HG02763 (cell line): Measurements from ENCODE around the gene MIOX.
A peak's percentile ranks its signal among the peaks of the same experiment; 100 is the strongest.

ENCODE experiments used
- ATAC-seq: cut with Tn5 transposase; IDR thresholded peaks from one replicate; pipeline ENCODE4 v1.9.1; 2021; ENCODE audit warnings: mild to moderate bottlenecking, moderate library complexity; ENCODE audit not compliant: unreplicated experiment

The MIOX gene

DNA sequence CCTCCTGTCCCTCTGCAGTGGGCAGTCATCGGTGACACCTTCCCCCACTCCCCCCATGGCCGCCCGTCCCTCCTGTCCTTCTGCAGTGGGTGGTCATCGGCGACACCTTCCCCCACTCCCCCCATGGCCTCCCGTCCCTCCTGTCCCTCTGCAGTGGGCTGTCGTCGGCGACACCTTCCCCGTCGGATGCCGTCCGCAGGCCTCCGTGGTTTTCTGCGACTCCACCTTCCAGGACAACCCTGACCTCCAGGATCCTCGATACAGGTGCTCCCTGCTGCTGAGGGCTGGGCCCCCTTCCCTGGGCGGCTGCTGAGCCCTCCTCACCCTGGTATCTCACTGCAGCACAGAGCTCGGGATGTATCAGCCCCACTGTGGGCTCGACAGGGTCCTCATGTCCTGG is 2.2 kb downstream of the MIOX start:
- no peak for ATAC-seq

- no peak for ATAC-seq
These were observed 2.9 kb downstream of the MIOX start for GRCh38 chr22:50489363-50490243.

- ATAC-seq = no peak
These were observed 4.1 kb downstream of the MIOX start for GRCh38 chr22:50490531-50491308.

DNA sequence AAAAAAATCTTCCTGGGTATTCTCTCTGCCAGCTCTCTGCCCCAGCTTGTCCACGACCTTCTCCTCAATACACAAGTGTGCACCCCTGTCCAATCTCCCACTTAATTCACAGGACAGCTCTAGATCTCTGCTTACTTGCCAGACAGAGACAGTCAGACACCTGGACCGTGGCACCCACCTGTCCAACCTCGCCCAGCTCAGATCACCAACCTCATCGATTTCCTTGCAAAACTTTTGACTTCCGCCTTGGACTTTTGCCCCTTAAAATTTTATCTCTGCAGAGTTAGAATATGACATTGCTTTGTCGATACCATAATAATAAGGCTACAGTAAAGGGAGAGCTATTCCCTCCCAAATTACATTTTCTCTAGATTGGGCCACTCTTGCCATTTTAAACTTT is 10.4 kb downstream of the MIOX start:
- no peak for ATAC-seq

DNA sequence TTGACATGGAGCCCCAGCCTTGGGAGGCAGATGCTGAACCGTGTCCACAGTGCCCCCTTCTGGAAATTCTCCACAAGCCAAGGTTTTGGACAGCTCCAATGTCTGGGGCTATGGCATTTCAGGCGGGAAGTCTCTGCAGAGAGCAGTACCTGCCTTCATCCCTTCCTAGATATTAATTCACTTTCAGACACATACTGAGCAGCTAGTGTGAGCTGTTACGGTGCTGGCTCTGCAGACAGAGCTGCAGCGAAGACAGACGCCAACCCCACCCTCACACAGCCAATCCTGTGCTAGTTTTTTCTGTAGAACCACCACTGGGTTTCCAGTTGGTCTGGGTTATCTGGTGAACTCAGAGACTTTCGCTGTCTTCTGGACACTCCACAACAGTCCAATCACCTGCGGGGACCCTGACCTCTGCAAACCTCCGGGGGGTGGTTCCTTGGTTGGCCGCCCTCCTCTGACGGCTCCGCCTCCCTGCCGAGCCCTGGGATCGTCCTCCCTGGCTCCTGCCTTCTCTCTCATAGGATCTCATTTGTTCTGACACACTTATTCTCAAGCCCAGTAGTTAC is 11.7 kb downstream of the MIOX start:
- ATAC-seq = no peak

GRCh38 chr22:50500452-50500851 is 13.8 kb downstream of the MIOX start:
- no peak for ATAC-seq

DNA sequence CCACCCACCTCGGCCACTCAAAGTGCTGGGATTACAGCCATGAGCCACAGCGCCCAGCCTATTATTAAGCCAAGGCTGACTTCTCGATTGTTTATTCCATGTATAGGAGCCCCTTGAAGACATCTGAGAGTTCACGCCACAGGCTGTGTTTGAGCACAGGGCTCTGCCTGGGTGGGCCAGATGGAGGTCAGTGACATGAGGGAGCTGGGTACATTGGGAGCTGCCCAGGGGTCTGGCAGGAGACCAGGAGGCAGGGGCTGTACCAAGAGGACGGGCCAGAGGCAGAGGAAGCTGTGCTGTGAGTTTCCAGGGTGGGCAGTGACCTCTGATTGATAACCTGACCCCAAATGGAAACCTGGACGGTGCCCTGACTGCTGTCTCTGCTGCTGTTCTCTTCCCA is 15.4 kb downstream of the MIOX start:
- ATAC-seq = no peak

DNA sequence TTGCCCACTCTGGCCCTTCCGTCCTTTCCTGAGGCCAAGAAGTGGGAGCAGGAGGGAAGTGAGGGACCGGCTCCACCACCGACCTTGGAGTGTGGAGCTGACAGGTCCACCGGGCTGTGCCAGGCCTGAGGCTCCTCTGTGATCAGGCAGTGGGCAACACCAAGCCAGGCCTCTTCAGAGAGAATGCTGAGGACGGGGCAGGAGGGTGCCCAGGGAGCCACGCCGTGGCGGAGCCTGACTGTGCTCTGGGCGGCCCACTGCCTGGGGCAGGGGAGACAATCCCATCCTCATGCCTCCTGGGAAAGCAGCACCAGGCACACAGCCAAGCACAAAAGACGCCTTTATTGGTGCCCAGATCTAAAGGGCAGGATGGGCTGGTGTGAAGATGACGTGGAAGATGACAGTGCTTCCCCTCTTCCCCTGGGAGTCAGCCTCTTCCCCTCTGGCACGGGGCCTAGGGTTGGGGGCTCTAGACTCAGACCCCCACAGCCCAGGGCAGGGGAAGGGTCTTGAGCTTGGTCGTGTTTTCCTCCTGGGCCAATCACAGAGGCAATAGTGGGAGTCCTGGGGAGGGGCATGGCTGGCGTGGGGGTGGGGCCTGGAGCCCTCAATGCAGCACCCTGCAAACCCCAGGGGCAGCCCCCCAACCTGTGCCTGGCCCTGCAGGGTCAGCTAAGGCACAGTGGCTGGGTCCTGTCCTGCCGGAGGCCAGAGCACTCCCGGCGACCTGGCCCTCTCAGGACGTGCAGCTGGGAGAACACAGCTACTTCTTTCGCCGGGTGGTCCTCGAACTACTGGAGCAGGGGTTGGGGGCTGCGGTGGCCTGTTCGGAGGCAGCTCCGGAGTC is 16.2 kb downstream of the MIOX start:
- ATAC-seq = no peak

DNA sequence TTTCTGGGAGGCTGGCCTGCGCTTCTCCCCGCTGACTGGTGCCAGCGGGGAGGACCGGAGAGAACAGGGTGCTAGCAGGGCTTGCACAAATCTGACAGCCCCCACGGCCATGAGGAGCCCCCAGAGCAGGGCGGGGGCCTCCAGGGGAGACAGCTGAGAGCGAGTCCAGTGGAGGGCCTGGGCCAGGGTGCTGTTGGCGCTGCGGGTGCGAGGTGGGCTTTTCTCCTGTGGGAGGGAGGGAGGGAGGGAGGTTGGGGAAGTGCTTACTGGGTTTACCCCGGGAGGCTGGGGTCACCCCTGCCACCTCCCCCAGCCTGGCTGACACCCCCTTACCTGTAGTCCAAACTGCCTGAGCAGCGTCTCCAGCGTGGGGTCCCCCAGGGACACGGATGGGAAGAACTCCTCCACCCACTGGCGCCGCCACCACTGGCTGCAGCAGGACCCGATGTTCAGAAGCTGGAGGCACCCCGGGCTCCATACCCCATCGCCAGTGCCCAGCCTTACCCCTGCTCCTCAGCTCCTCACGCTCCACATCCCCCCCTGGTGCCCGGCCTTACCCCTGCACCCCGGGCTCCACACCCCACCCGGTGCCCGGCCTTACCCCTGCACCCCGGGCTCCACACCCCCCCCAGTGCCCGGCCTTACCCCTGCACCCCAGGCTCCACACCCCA is 17.0 kb downstream of the MIOX start:
- ATAC-seq = no peak

- ATAC-seq = no peak
These were observed 17.9 kb downstream of the MIOX start for GRCh38 chr22:50504369-50505211.

GRCh38 chr22:50505276-50505775 is 18.7 kb downstream of the MIOX start:
- no peak for ATAC-seq

DNA sequence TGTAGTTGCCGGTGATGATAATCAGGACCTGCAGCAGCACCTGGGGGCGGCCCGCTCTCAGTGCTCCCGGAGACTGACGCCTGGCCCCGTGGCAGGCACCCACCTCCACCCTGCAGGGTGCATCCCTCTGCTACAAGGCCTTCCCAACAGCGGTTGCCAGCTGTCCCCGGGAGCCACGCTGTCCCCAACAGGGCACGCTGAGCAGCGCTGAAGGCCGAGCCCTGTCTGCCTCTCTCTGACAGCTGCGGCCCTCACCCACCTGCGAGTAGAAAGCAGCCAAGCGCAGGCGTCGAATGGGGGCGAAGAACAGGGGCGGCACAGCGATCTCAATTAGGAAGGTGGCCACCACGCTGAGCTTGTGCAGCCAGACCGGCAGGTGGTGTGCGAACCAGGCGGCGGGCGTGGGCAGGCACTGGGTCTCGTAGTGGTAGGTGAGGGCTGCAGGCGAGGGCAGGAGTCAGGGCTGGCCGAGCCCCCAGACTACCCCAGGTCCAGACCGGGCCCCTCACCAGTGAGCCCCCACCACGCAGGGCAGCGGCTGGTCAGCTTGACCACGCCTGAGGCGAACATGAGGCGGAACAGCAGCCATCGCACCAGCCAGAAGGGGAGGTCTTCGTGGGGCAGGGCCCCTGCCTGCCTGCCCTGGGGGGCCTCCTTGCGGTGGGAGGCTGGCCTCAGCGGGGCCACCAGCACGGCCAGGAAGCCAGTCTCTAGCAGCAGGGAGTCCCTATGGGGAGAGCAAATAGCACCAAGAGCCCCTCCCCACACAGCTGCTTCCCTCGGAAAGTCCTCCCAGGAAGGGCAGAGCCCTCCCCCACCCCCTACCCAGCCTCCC is 19.3 kb downstream of the MIOX start:
- no peak for ATAC-seq

DNA sequence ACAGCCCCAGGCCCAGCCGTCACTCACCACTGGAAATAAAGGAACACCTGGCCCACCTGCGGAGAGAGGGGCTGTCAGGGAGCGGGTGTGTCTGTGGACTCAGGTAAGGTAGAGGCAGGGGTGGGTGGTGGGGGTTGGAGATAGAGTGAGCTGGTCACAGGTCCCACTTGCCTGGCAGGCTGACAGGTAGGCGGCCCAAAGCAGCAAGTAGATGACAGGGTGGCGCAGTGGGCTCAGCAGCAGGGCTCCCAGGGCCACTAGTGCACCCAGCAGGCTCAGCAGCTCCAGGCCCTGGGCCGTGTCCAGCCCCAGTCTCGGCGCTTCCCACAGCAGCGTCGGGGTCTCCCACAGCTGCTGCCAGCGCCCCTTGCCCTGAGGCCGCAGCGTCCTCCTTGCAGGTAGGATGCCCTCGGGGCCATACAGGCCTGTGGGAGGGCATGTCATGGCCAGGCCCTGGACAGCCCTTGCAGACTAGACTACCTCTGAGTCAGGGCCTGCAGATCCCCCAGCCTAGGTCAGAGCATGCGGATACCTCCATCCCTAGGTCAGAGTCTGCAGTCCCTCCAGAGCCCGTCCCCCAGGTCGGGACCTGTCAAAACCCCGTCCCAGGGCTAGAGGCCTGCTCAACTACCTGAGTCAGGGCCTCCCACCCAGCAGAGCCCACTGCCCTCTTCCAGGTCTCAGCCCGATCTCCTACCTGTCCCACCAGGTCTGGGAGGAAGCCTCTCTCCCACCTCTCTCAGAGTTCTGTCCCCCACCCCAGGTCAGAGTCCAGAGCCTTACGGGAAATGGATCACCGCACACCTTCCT is 20.2 kb downstream of the MIOX start:
- peak; percentile 5 for ATAC-seq

DNA sequence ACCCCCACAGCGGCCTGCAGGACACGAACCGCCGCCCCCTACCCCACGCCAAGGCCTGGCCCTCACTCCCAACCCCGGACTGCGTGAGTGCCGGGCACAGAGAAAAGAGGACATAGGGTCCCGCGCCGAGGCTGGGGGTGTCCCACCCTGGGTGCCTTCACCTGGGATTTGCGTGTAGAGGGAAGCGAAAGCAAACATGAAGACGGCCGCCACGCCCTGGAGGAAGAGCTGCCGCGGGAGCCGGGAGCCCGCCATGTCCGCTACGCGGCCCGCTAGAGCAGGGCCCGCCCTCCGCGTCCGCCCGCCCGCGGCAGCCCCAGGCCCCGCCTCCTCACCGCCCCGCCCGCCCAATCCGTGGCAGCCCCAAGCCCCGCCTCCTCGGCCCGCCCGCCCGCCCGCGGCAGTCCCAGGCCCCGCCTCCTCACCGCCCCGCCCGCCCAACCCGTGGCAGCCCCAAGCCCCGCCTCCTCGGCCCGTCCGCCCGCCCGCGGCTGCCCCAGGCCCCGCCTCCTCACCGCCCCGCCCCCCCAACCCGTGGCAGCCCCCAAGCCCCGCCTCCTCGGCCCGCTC is 20.8 kb downstream of the MIOX start, which contains the start of gene LMF2:
TSS of gene LMF2 (minus strand) at position 282 of the 570 bp plus-strand sequence. CDS start at position 255, 27 bp downstream.
- ATAC-seq = peak; percentile 50

GRCh38 chr22:50507991-50508884 is 21.6 kb downstream of the MIOX start, which contains the start of gene NCAPH2:
NCAPH2 (plus strand) TSS chr22:50508224; CDS start chr22:50508338, 114 bp downstream.
- ATAC-seq = peak; percentile 73

- no peak for ATAC-seq
These were observed 22.2 kb downstream of the MIOX start for GRCh38 chr22:50508897-50509296.
